SU-DHL-6 (cell line): ENCODE results near the gene CADM2.
A peak's percentile ranks its signal among the peaks of the same experiment; 100 is the strongest.

Source experiments
- H2AFZ ChIP-seq: fragments of 200-600 bp; sonication (generic); 2 replicates; pipeline ENCODE4 v1.6.1; 2014; ENCODE audit warnings: low read depth, mild to moderate bottlenecking, moderate library complexity, mixed read lengths, antibody characterized with exemption, low read length; ENCODE audit not compliant: severe bottlenecking
- H3F3A ChIP-seq: fragments of 200-600 bp; shearing (Covaris generic); 2 replicates; pipeline ENCODE4 v1.6.0; 2016; ENCODE audit warnings: antibody characterized with exemption, mild to moderate bottlenecking; ENCODE audit not compliant: insufficient read depth
- H3K27ac ChIP-seq: fragments of 200-600 bp; sonication (generic); 2 replicates; pipeline ENCODE4 v1.5.1; 2016; ENCODE audit warnings: low read depth, mild to moderate bottlenecking, low read length, moderate library complexity, mixed read lengths
- H3K27me3 ChIP-seq: fragments of 200-600 bp; sonication (generic), shearing (Covaris generic); 2 replicates; pipeline ENCODE4 v1.6.0; 2014; ENCODE audit warnings: mild to moderate bottlenecking, low read length
- H3K36me3 ChIP-seq: fragments of 200-600 bp; sonication (generic); 2 replicates; pipeline ENCODE4 v1.6.1; 2014; ENCODE audit warnings: mild to moderate bottlenecking, low read length, mixed read lengths
- H3K4me2 ChIP-seq: fragments of 300-600, 200-600 bp; shearing (Covaris generic), sonication (generic); 2 replicates; pipeline ENCODE4 v1.6.0; 2014; ENCODE audit warnings: low read length, low read depth, mild to moderate bottlenecking; ENCODE audit not compliant: poor library complexity, severe bottlenecking
- H3K4me3 ChIP-seq: fragments of 200-600 bp; sonication (generic); 2 replicates; pipeline ENCODE4 v1.5.1; 2014; ENCODE audit warnings: antibody characterized with exemption, low read length, mild to moderate bottlenecking, mixed read lengths; ENCODE audit not compliant: insufficient read depth, poor library complexity, severe bottlenecking
- H3K79me2 ChIP-seq: fragments of 200-600 bp; sonication (generic); 2 replicates; pipeline ENCODE4 v1.6.1; 2014; ENCODE audit warnings: mild to moderate bottlenecking, low read length, moderate library complexity; ENCODE audit not compliant: insufficient read depth
- H3K9ac ChIP-seq: fragments of 200-600 bp; sonication (generic); 2 replicates; pipeline ENCODE4 v1.7.0; 2014; ENCODE audit warnings: mild to moderate bottlenecking, low read length
- H3K9me2 ChIP-seq: fragments of 200-600 bp; sonication (generic); replicated peaks from 2 replicates; pipeline ENCODE4 v1.6.1; 2014; ENCODE audit warnings: low read length; ENCODE audit not compliant: insufficient read depth
- H3K9me3 ChIP-seq: fragments of 200-600 bp; sonication (generic); 2 replicates; pipeline ENCODE4 v1.6.1; 2014; ENCODE audit warnings: low read length, mixed read lengths; ENCODE audit not compliant: insufficient read depth
- H4K20me1 ChIP-seq: fragments of 200-600 bp; sonication (generic); 2 replicates; pipeline ENCODE4 v1.6.1; 2014; ENCODE audit warnings: low read depth, mild to moderate bottlenecking, antibody characterized with exemption, low read length, moderate library complexity, mixed read lengths
- EZH2phosphoT487 ChIP-seq: fragments of 200-600 bp; sonication (generic), shearing (Covaris generic); conservative IDR thresholded peaks from 2 replicates; pipeline ENCODE4 v1.6.1; 2018; ENCODE audit warnings: mild to moderate bottlenecking, antibody characterized with exemption, low read length, moderate library complexity, mixed read lengths
- TF ChIP-seq, protein P1 (sequence below): fragments of 200-600 bp; sonication (generic); IDR thresholded peaks from one replicate; pipeline ENCODE4 v1.5.1; 2017; ENCODE audit warnings: antibody characterized with exemption, mild to moderate bottlenecking, low read length, moderate library complexity; ENCODE audit not compliant: insufficient read depth, poor library complexity, severe bottlenecking

CADM2 gene

DNA sequence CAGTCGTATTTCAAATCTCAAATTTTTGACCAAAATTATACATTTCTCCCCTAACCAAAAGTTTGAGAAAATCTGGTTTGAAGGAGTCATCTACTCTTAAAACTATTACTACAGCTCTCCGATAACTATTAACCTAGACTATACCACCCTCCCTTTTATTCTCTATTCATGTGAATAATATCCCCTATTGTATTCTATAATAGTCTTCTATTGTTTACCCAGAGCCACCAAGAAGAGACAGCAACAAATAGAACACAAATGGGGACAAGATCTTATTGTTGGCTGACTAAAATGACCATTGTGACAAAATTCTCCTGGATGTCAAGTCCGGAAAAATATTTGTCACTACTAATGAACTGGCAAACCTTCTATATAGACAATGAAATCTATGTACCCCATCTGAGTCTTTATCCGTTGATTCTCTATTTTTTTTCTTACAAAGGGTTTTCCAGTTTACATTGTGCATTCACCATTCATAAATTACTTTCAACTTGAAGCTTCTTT, 618.0 kb downstream of the CADM2 start:
- Histone ChIP-seq H3K4me3 (no peak overlapping the region), H3K4me2 (no peak overlapping the region), H3K9me3 (no peaks in the 10 kb centered on the region), H3F3A (no peaks in the 10 kb centered on the region), H3K79me2 (no peaks in the 10 kb centered on the region), H4K20me1 (no peaks in the 10 kb centered on the region), H3K27ac (no peak overlapping the region), H3K36me3 (no peaks in the 10 kb centered on the region), H3K9ac (no peak overlapping the region), H2AFZ (peak overlapping the region; percentile 64), H3K9me2 (no peaks in the 10 kb centered on the region), H3K27me3 (no peaks in the 10 kb centered on the region)
- TF ChIP-seq, protein P1, sequence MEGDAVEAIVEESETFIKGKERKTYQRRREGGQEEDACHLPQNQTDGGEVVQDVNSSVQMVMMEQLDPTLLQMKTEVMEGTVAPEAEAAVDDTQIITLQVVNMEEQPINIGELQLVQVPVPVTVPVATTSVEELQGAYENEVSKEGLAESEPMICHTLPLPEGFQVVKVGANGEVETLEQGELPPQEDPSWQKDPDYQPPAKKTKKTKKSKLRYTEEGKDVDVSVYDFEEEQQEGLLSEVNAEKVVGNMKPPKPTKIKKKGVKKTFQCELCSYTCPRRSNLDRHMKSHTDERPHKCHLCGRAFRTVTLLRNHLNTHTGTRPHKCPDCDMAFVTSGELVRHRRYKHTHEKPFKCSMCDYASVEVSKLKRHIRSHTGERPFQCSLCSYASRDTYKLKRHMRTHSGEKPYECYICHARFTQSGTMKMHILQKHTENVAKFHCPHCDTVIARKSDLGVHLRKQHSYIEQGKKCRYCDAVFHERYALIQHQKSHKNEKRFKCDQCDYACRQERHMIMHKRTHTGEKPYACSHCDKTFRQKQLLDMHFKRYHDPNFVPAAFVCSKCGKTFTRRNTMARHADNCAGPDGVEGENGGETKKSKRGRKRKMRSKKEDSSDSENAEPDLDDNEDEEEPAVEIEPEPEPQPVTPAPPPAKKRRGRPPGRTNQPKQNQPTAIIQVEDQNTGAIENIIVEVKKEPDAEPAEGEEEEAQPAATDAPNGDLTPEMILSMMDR = no peak
- no peak for TF ChIP-seq EZH2phosphoT487

DNA sequence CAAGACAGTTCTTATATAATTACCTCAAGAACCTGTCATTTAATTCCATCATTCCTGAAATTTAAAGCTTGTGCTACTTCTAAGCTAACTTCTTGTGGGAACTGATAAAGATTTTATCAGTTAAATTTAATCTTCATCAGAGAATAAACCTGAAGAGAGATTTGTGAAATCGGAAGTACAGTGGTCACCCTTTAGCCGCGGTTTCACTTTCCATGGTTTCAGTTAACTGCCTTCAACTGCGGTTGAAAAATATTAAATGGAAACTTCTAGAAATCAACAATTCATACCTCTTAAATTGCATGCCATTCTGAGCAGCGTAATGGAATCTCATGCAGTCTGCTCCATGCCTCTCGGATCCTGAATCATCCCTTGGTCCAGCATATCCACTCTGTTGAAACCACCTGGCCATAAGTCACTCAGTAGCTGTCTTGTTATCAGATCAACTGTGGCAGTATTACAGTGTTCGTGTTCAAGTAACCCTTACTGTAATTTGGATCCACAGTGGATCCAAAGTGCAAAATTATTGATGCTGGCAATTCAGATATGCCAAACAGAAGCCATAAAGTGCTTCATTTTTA, 626.1 kb downstream of the CADM2 start:
- Histone ChIP-seq H4K20me1 (no peaks in the 10 kb centered on the region), H2AFZ (no peak overlapping the region), H3K27me3 (no peaks in the 10 kb centered on the region), H3K9me2 (no peaks in the 10 kb centered on the region), H3K4me2 (no peak overlapping the region), H3K79me2 (no peaks in the 10 kb centered on the region), H3K9me3 (no peaks in the 10 kb centered on the region), H3F3A (no peaks in the 10 kb centered on the region), H3K27ac (no peak overlapping the region), H3K9ac (no peak overlapping the region), H3K4me3 (no peak overlapping the region), H3K36me3 (no peaks in the 10 kb centered on the region)
- TF ChIP-seq, protein P1 = no peak
- TF ChIP-seq EZH2phosphoT487 = no peak

DNA sequence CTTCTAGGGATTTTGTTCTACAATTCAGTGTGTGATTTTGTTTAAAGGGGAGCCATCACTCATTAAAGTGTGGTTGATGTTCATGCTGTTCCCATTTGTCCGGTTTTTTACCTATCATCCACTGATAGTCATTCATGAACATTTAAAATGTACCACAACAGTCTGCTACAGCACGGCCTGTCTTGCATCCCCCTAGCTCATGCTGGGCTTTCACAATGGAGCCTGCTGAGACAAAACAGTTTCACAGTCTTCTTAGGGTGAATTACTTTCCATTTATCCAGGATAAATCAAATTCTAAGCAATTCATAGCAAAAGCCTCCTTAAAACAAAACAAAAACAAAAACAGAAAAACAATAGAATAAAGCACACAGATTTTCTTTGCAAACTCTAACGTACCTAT, 627.2 kb downstream of the CADM2 start:
- no peaks in the 10 kb centered on the region for H3K9me3 ChIP-seq
- H3K4me3 ChIP-seq = no peak overlapping the region
- H3K79me2 ChIP-seq = no peaks in the 10 kb centered on the region
- H3K27ac ChIP-seq = no peak overlapping the region
- no peak overlapping the region for H3K9ac ChIP-seq
- no peaks in the 10 kb centered on the region for H3K36me3 ChIP-seq
- no peak for TF ChIP-seq EZH2phosphoT487
- TF ChIP-seq, protein P1 = no peak
- H3K27me3 ChIP-seq = no peaks in the 10 kb centered on the region
- no peaks in the 10 kb centered on the region for H3K9me2 ChIP-seq
- no peak overlapping the region for H2AFZ ChIP-seq
- no peaks in the 10 kb centered on the region for H4K20me1 ChIP-seq
- H3K4me2 ChIP-seq = no peak overlapping the region
- H3F3A ChIP-seq = no peaks in the 10 kb centered on the region
